B cell (primary cell): ENCODE data around the gene LHPP. TPM values are rescaled to one million over a fixed set of nuclear protein-coding genes. Genes with fewer than 3 reads are reported as not detected.

ENCODE experiments used
- ATAC-seq: fragments of 200-7000 bp; cut with Tn5 transposase; one replicate; pipeline ENCODE4 v1.10.0; 2021; ENCODE audit warnings: low read depth, mild to moderate bottlenecking, moderate number of reproducible peaks, moderate library complexity
- CTCF ChIA-PET: fragments of 350-600 bp; sonication (Branson Sonifier 250); formaldehyde crosslinking; loops from one replicate; lab custom pipeline; 2021; ENCODE audit warnings: antibody characterized with exemption, inconsistent platforms; lab: Charles Lee
- POLR2A ChIA-PET: fragments of 350-600 bp; sonication (Branson Sonifier 250); formaldehyde crosslinking; loops from one replicate; lab custom pipeline; 2021; ENCODE audit warnings: antibody characterized with exemption; lab: Charles Lee
- DNase-seq: peaks from one replicate; pipeline ENCODE4 v3.0.0; 2013
- H2AFZ ChIP-seq: 2 replicates; pipeline ENCODE4 v1.6.1; 2012; ENCODE audit warnings: mild to moderate bottlenecking, low read depth, low read length; ENCODE audit not compliant: insufficient read depth, poor library complexity, severe bottlenecking
- H3K27ac ChIP-seq, 2 donors: 1 replicate in 1 of 2; 2 replicates in 1 of 2; pipeline ENCODE4 v1.5.1; 2012 to 2013; ENCODE audit warnings: low read length in 2 of 2, mild to moderate bottlenecking in 2 of 2, moderate library complexity in 1 of 2
- H3K27me3 ChIP-seq, 4 experiments: fragments of 200-600 bp in 1 of 4; sonication (generic) in 1 of 4; replicated peaks in 1 of 4; 1 replicate in 2 of 4; 2 replicates in 2 of 4; pipeline versions ENCODE4 v1.6.1 to v1.7.0; 2013 to 2016; ENCODE audit warnings: low read length in 3 of 4, mild to moderate bottlenecking in 2 of 4, mixed read lengths in 1 of 4, moderate library complexity in 1 of 4; ENCODE audit not compliant: insufficient read depth in 4 of 4, control insufficient read depth in 3 of 4; ENCODE audit errors: control extremely low read depth in 1 of 4
- H3K36me3 ChIP-seq, 2 experiments: replicated peaks in 1 of 2; 1 replicate in 1 of 2; 2 replicates in 1 of 2; pipeline versions ENCODE4 v1.6.1 to v1.7.1; 2013; ENCODE audit warnings: low read length in 1 of 2; ENCODE audit not compliant: insufficient read depth in 2 of 2, control insufficient read depth in 1 of 2; ENCODE audit errors: control extremely low read depth in 1 of 2, extremely low read depth in 1 of 2
- H3K4me1 ChIP-seq, 2 donors: fragments of 200-600 bp in 1 of 2; sonication (generic) in 1 of 2; 1 replicate in 1 of 2; 2 replicates in 1 of 2; pipeline versions ENCODE4 v1.5.1 to v1.6.1; 2013 to 2017; ENCODE audit warnings: low read length in 2 of 2; ENCODE audit not compliant: control insufficient read depth in 2 of 2, insufficient read depth in 2 of 2
- H3K4me2 ChIP-seq: replicated peaks from 2 replicates; pipeline ENCODE3; 2012; ENCODE audit warnings: mild to moderate bottlenecking, low read depth, low read length; ENCODE audit not compliant: poor library complexity, severe bottlenecking
- H3K4me3 ChIP-seq, 5 experiments: fragments of 200-600 bp in 1 of 5; sonication (generic) in 1 of 5; 1 replicate in 3 of 5; 2 replicates in 2 of 5; pipeline versions ENCODE4 v1.5.1 to v1.7.0; 2011 to 2016; ENCODE audit warnings: low read length in 4 of 5, mild to moderate bottlenecking in 4 of 5, low read depth in 2 of 5, control low read depth in 1 of 5, moderate library complexity in 1 of 5; ENCODE audit not compliant: insufficient read depth in 1 of 5; ENCODE audit errors: control extremely low read depth in 1 of 5, extremely low read depth in 1 of 5
- H3K79me2 ChIP-seq: fragments of 200-600 bp; sonication (generic); one replicate; pipeline ENCODE4 v1.6.0; 2016; ENCODE audit warnings: low read length; ENCODE audit not compliant: control insufficient read depth, insufficient read depth
- H3K9ac ChIP-seq: fragments of 200-600 bp; sonication (generic); 2 replicates; pipeline ENCODE4 v1.6.1; 2017; ENCODE audit warnings: mild to moderate bottlenecking, low read length, moderate library complexity
- H3K9me3 ChIP-seq, 3 donors: one replicate each; pipeline versions ENCODE4 v1.6.1 to v1.7.1; 2013; ENCODE audit warnings: low read length in 2 of 3; ENCODE audit not compliant: control insufficient read depth in 2 of 3, insufficient read depth in 1 of 3; ENCODE audit errors: control extremely low read depth in 1 of 3
- H4K20me1 ChIP-seq: 2 replicates; pipeline ENCODE4 v1.6.0; 2012; ENCODE audit warnings: mild to moderate bottlenecking, low read length; ENCODE audit not compliant: insufficient read depth, control insufficient read depth, poor library complexity, severe bottlenecking
- H3K27ac Mint-ChIP-seq: one replicate; pipeline ENCODE4 v1.8.0; 2021; ENCODE audit warnings: mixed read lengths
- H3K27me3 Mint-ChIP-seq: one replicate; pipeline ENCODE4 v1.8.0; 2021; ENCODE audit warnings: mixed read lengths
- H3K4me1 Mint-ChIP-seq: one replicate; pipeline ENCODE4 v1.8.0; 2021; ENCODE audit warnings: mixed read lengths
- H3K4me3 Mint-ChIP-seq: one replicate; pipeline ENCODE4 v1.8.0; 2021; ENCODE audit warnings: mixed read lengths
- H3K9me3 Mint-ChIP-seq: one replicate; pipeline ENCODE4 v1.8.0; 2022; ENCODE audit warnings: mixed read lengths; ENCODE audit not compliant: insufficient read depth
- EZH2 ChIP-seq: IDR thresholded peaks from 2 replicates; pipeline ENCODE4 v1.6.1; 2012; ENCODE audit warnings: borderline replicate concordance, low read depth, mild to moderate bottlenecking, moderate library complexity, low read length; ENCODE audit not compliant: insufficient read depth, poor library complexity, severe bottlenecking
- WGBS: methylation state at CpG from one replicate; pipeline ENCODE4 v1.1.5; 2013; ENCODE audit warnings: missing lambda C conversion rate; ENCODE audit not compliant: insufficient coverage; 5-methylcytosine and 5-hydroxymethylcytosine counted together
- intact Hi-C: fragments of 100-400 bp; cut with micrococcal nuclease; formaldehyde crosslinking; loops from one replicate; pipeline ENCODE4 v1.10.0; 2022
- polyA plus RNA-seq: library from polyadenylated mRNA; depleted of rRNA; stranded (reverse); fragments of >200 nt; gene quantifications from 2 replicates; pipeline ENCODE4 v1.2.3, GENCODE V29; 2012
- total RNA-seq, 2 donors: library from RNA; stranded (reverse); fragments of 120-200 nt in 1 of 2; gene quantifications; 1 replicate in 1 of 2; 2 replicates in 1 of 2; pipeline versions ENCODE4 v1.2.3 to v1.2.4, GENCODE V29; 2013 to 2022
- TF ChIP-seq, protein P1 (sequence below): fragments of 200-600 bp; IDR thresholded peaks from one replicate; pipeline ENCODE4 v1.8.0; 2022; ENCODE audit warnings: antibody characterized with exemption, mild to moderate bottlenecking

The LHPP gene
- total and polyA plus RNA-seq, 2 donors (not counting 1 experiment from before 2014, with no cell fraction given), result 60.2 to 83.5 TPM

DNA sequence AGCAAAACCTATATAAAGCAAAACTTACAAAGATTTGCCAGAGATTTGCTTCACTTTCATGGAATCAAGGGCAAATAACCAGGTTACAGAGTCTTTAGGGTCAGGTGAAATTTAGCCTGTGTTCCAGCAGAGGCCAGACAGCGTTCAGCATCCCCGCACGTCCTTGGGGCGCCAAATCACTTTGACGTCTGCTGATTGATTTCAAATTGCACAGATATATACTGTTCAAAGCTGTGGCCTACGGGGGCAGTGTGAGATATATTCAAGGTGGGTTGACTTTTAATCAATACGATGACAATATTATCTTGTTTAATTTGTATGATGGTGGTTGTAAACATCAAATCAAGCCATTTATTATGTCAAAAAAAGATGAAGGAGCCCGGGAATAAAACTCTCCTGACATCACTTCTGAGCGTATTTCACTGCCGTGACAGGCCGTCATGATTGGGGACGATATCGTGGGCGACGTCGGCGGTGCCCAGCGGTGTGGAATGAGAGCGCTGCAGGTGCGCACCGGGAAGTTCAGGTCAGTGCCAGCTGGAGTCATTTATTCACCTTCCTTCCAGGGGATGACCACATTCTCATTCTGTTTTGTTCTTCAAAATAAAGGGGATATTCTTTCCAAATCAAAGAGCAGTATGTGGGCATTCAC, 55.2 kb downstream of the LHPP start:
- H3K9me3 ChIP-seq, result no peaks in the 10 kb centered on the region
- intact Hi-C loops, result no loop called here
- H3K4me1 Mint-ChIP-seq, result peaks cover 2% of the 10 kb centered on the region
- no peaks in the 10 kb centered on the region for H3K4me1 ChIP-seq
- H3K9me3 Mint-ChIP-seq, result no peaks in the 10 kb centered on the region
- ChIA-PET POLR2A (no interaction called here), CTCF (no interaction called here)
- no peak for DNase-seq
- peaks cover 0 to 2% of the 10 kb centered on the region in 2 experiments for H3K36me3 ChIP-seq
- TF ChIP-seq, protein P1, sequence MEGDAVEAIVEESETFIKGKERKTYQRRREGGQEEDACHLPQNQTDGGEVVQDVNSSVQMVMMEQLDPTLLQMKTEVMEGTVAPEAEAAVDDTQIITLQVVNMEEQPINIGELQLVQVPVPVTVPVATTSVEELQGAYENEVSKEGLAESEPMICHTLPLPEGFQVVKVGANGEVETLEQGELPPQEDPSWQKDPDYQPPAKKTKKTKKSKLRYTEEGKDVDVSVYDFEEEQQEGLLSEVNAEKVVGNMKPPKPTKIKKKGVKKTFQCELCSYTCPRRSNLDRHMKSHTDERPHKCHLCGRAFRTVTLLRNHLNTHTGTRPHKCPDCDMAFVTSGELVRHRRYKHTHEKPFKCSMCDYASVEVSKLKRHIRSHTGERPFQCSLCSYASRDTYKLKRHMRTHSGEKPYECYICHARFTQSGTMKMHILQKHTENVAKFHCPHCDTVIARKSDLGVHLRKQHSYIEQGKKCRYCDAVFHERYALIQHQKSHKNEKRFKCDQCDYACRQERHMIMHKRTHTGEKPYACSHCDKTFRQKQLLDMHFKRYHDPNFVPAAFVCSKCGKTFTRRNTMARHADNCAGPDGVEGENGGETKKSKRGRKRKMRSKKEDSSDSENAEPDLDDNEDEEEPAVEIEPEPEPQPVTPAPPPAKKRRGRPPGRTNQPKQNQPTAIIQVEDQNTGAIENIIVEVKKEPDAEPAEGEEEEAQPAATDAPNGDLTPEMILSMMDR, result no peak
- no peak for TF ChIP-seq EZH2
- H3K9ac ChIP-seq, result no peak overlapping the region
- no peak for ATAC-seq
- no peak overlapping the region for H3K4me3 Mint-ChIP-seq
- no peaks in the 10 kb centered on the region for H3K27me3 ChIP-seq
- H3K79me2 ChIP-seq, result no peaks in the 10 kb centered on the region
- no peak overlapping the region for H3K4me2 ChIP-seq
- 99% methylated on average over 14 of the region's 21 CpGs for WGBS
- H3K4me3 ChIP-seq, result no peak overlapping the region
- H4K20me1 ChIP-seq, result no peaks in the 10 kb centered on the region
- H3K27ac ChIP-seq, result no peak overlapping the region
- no peaks in the 10 kb centered on the region for H3K27me3 Mint-ChIP-seq
- no peak overlapping the region for H2AFZ ChIP-seq
- no peak overlapping the region for H3K27ac Mint-ChIP-seq

DNA sequence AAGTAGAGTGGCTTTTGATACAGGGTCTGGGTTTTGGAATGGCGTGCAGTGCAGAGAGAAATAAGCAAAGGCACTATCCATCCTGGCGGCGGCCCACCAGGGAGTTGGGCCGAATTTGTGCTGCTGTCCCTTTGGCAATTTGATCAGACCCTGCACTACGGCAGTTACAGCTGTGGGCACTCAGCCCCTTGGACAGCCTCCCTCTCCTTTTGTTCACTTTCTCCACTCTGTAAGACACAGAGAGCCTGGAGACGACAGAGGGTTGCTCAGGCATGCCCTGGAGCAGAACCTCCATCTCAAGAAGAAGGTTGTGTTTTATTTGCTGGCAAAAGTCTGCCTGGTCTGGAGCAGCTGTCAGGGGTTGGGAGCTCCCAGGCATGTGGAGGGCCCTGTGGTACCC, 55.8 kb downstream of the LHPP start:
- DNase-seq, result no peak
- ATAC-seq, result no peak
- no peaks in the 10 kb centered on the region for H3K9me3 Mint-ChIP-seq
- Histone ChIP-seq H3K27me3 (no peaks in the 10 kb centered on the region), H3K4me1 (no peaks in the 10 kb centered on the region), H3K9me3 (no peaks in the 10 kb centered on the region), H3K4me3 (no peak overlapping the region), H3K79me2 (peaks cover 2% of the 10 kb centered on the region), H3K4me2 (no peak overlapping the region), H3K36me3 (peaks cover 0 to 2% of the 10 kb centered on the region in 2 experiments), H2AFZ (no peak overlapping the region), H3K27ac (no peak overlapping the region), H3K9ac (no peak overlapping the region), H4K20me1 (no peaks in the 10 kb centered on the region)
- CTCF ChIA-PET, result no interaction called here
- WGBS, result 96% methylated on average over 5 of the region's 6 CpGs
- POLR2A ChIA-PET, result no interaction called here
- no peak overlapping the region for H3K4me3 Mint-ChIP-seq
- TF ChIP-seq, protein P1, result no peak
- no peak for TF ChIP-seq EZH2
- H3K27me3 Mint-ChIP-seq, result no peaks in the 10 kb centered on the region
- intact Hi-C loops, result no loop called here
- no peak overlapping the region for H3K27ac Mint-ChIP-seq
- peaks cover 2% of the 10 kb centered on the region for H3K4me1 Mint-ChIP-seq
